HEK293T (cell line): Measurements from ENCODE around the gene PLXND1.

ENCODE experiments used
- CTCF ChIA-PET: fragments of 350-600 bp; formaldehyde crosslinking; extraction: SDS; loops from one replicate; lab custom pipeline; 2021; ENCODE audit warnings: antibody characterized with exemption, inconsistent platforms; lab: Yijun Ruan, JAX
- POLR2A ChIA-PET: fragments of 350-600 bp; formaldehyde crosslinking; extraction: SDS; loops from one replicate; lab custom pipeline; 2020; ENCODE audit warnings: antibody characterized with exemption, inconsistent platforms; lab: Yijun Ruan, JAX
- DNase-seq: peaks from one replicate; pipeline ENCODE4 v3.0.0; 2012; ENCODE audit warnings: mixed read lengths; ENCODE audit errors: extremely low spot score
- ARNT ChIP-seq: fragments of 450-650 bp; IDR thresholded peaks from 2 replicates; pipeline ENCODE4 v1.6.1; 2017; ENCODE audit warnings: mild to moderate bottlenecking
- BHLHE40 ChIP-seq: fragments of 450-650 bp; IDR thresholded peaks from 2 replicates; pipeline ENCODE4 v1.6.1; 2016; ENCODE audit warnings: mild to moderate bottlenecking, moderate library complexity, borderline replicate concordance
- CTBP1 ChIP-seq: fragments of 450-650 bp; IDR thresholded peaks from 2 replicates; pipeline ENCODE4 v1.6.1; 2016; ENCODE audit warnings: borderline replicate concordance
- ELF4 ChIP-seq: fragments of 450-650 bp; IDR thresholded peaks from 2 replicates; pipeline ENCODE4 v1.6.1; 2017; ENCODE audit warnings: antibody characterized with exemption
- FOXA1 ChIP-seq: fragments of 450-650 bp; IDR thresholded peaks from 2 replicates; pipeline ENCODE4 v1.6.1; 2016; ENCODE audit warnings: mild to moderate bottlenecking
- FOXK2 ChIP-seq: fragments of 450-650 bp; IDR thresholded peaks from 2 replicates; pipeline ENCODE4 v1.6.1; 2016; ENCODE audit warnings: mild to moderate bottlenecking
- FOXM1 ChIP-seq: fragments of 450-650 bp; IDR thresholded peaks from 2 replicates; pipeline ENCODE4 v1.6.1; 2017; ENCODE audit warnings: mild to moderate bottlenecking, borderline replicate concordance
- HDGF ChIP-seq: fragments of 450-650 bp; IDR thresholded peaks from 2 replicates; pipeline ENCODE4 v1.6.1; 2017; ENCODE audit warnings: antibody characterized with exemption, borderline replicate concordance
- L3MBTL2 ChIP-seq: fragments of 450-650 bp; conservative IDR thresholded peaks from 2 replicates; pipeline ENCODE4 v1.6.1; 2016; ENCODE audit warnings: mild to moderate bottlenecking
- LEF1 ChIP-seq: fragments of 450-650 bp; IDR thresholded peaks from 2 replicates; pipeline ENCODE4 v1.6.1; 2017; ENCODE audit warnings: mild to moderate bottlenecking, borderline replicate concordance
- NFRKB ChIP-seq: fragments of 450-650 bp; IDR thresholded peaks from 2 replicates; pipeline ENCODE4 v1.6.1; 2016; ENCODE audit warnings: mild to moderate bottlenecking, moderate library complexity
- PKNOX1 ChIP-seq: fragments of 450-650 bp; IDR thresholded peaks from 2 replicates; pipeline ENCODE4 v1.6.1; 2016
- SP1 ChIP-seq: fragments of 450-650 bp; IDR thresholded peaks from 2 replicates; pipeline ENCODE4 v1.6.1; 2017
- SUZ12 ChIP-seq: fragments of 450-650 bp; IDR thresholded peaks from 2 replicates; pipeline ENCODE4 v1.6.1; 2016; ENCODE audit warnings: mild to moderate bottlenecking
- TARDBP ChIP-seq: fragments of 450-650 bp; IDR thresholded peaks from 2 replicates; pipeline ENCODE4 v1.6.1; 2016
- ZNF384 ChIP-seq: fragments of 450-650 bp; IDR thresholded peaks from 2 replicates; pipeline ENCODE4 v1.6.1; 2016

Gene PLXND1

GRCh38 chr3:129595544-129596193 is 10.8 kb downstream of the PLXND1 start:
- POLR2A ChIA-PET: interaction anchor here (0.9 kb wide), 1 partner anchor 31 kb away, joined by 3 read pairs; no protein-coding TSS in a partner anchor
- DNase-seq: no peak
- TF ChIP-seq NFRKB (no peak), SUZ12 (no peak), FOXA1 (no peak), LEF1 (no peak), TARDBP (no peak), ARNT (no peak), ZNF384 (no peak), SP1 (no peak), HDGF (no peak), FOXK2 (no peak), FOXM1 (no peak), CTBP1 (no peak), BHLHE40 (no peak), PKNOX1 (no peak), L3MBTL2 (no peak)
- CTCF ChIA-PET: no interaction called here

GRCh38 chr3:129594907-129595390 is 11.5 kb downstream of the PLXND1 start:
- ChIA-PET CTCF (interaction anchor here (2.4 kb wide), 1 partner anchor 105 kb away, joined by 5 read pairs; no protein-coding TSS in a partner anchor), POLR2A (no interaction called here)
- no peak for DNase-seq
- TF ChIP-seq HDGF (no peak), BHLHE40 (no peak), ZNF384 (no peak), SUZ12 (no peak), LEF1 (no peak), FOXK2 (no peak), SP1 (no peak), NFRKB (no peak)

GRCh38 chr3:129594409-129594808 is 12.1 kb downstream of the PLXND1 start:
- ChIA-PET CTCF (interaction anchor here (2.4 kb wide), 1 partner anchor 104 kb away, joined by 5 read pairs; no protein-coding TSS in a partner anchor), POLR2A (no interaction called here)
- DNase-seq: no peak
- no peak for TF ChIP-seq CTBP1
- TF ChIP-seq ARNT: no peak
- TF ChIP-seq NFRKB: no peak
- no peak for TF ChIP-seq LEF1
- TF ChIP-seq PKNOX1: no peak
- no peak for TF ChIP-seq HDGF
- TF ChIP-seq TARDBP: no peak
- TF ChIP-seq FOXK2: no peak
- no peak for TF ChIP-seq ELF4
- TF ChIP-seq L3MBTL2: no peak

GRCh38 chr3:129593595-129594339 is 12.7 kb downstream of the PLXND1 start:
- ChIA-PET POLR2A (interaction anchor here (1.0 kb wide), 1 partner anchor 12 kb away, joined by 3 read pairs; no protein-coding TSS in a partner anchor), CTCF (interaction anchor here (2.4 kb wide), 1 partner anchor 104 kb away, joined by 5 read pairs; no protein-coding TSS in a partner anchor)
- DNase-seq: peak; percentile 50
- TF ChIP-seq LEF1 (no peak), SUZ12 (no peak), HDGF (no peak), L3MBTL2 (0 out of 2 replicates have a peak, but pooled peaks have one; percentile 12), TARDBP (no peak), NFRKB (no peak), BHLHE40 (no peak), SP1 (no peak)

GRCh38 chr3:129593230-129593594 is 13.3 kb downstream of the PLXND1 start:
- POLR2A ChIA-PET: interaction anchor here (1.0 kb wide), 1 partner anchor 13 kb away, joined by 3 read pairs; no protein-coding TSS in a partner anchor
- CTCF ChIA-PET: interaction anchor here (0.7 to 2.4 kb wide), 2 partner anchors 103 to 504 kb away, joined by 3 to 5 read pairs; no protein-coding TSS in a partner anchor
- TF ChIP-seq FOXA1 (no peak), FOXM1 (no peak), L3MBTL2 (no peak), ZNF384 (no peak), NFRKB (no peak), TARDBP (no peak)
- DNase-seq: no peak

GRCh38 chr3:129592381-129593131 is 13.9 kb downstream of the PLXND1 start:
- ChIA-PET POLR2A (no interaction called here), CTCF (interaction anchor here (0.7 to 2.4 kb wide), 3 partner anchors 10 to 505 kb away, joined by 3 to 5 read pairs (median 3); no protein-coding TSS in a partner anchor)
- DNase-seq: peak; percentile 43
- no peak for TF ChIP-seq FOXA1
- no peak for TF ChIP-seq FOXM1
- TF ChIP-seq L3MBTL2: peak; percentile 27; the same call in 1 of the 2 replicates
